NT2/D1 (cell line): ENCODE measurements around the gene ANTXR1.

Experiments used
- SUZ12 ChIP-seq: IDR thresholded peaks from 2 replicates; pipeline ENCODE4 v1.6.1; 2011; ENCODE audit not compliant: insufficient read length, insufficient read depth; ENCODE audit errors: extremely low read depth
- YY1 ChIP-seq: IDR thresholded peaks from 2 replicates; pipeline ENCODE4 v1.6.1; 2011; ENCODE audit not compliant: insufficient read length, insufficient read depth

DNA sequence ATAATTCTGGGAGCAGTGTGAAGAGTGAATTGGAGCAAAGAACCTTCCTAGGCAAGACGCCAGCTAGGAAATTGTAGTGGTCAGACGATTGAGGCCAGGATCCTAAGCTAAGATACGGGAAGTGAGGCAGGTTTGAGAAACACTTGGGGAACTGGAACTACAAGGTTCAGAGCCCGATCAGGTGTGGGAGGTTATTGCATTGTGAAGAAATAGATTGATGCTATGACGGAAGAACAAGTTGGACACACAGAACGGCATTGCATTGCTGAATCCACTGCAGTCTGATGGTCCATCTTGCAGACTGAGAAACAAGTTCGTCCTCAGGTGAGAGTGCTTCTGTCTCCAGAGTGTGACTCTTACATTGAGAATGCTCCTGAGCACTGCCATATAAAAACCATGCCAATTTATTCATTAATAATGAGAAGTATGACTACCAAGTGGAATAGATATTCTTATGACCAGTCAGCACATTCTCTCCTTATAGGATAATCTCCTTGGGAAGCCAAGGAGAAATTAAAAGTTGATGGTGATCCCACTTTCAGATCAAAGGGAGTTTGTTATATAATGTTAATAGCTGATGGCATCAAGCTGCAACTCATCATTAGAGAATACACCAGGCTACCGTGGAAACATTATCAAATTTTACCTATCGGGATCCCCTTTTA lies 30.9 kb downstream of the ANTXR1 start:
- TF ChIP-seq YY1 (no peak), SUZ12 (no peak)
